Measurements from ENCODE around the gene ARID1B. TPM values are rescaled to one million over a fixed set of nuclear protein-coding genes. Genes with fewer than 3 reads are reported as not detected.

ARID1B gene
- polyA plus RNA-seq, 1 experiment, result 17.0 TPM

DNA sequence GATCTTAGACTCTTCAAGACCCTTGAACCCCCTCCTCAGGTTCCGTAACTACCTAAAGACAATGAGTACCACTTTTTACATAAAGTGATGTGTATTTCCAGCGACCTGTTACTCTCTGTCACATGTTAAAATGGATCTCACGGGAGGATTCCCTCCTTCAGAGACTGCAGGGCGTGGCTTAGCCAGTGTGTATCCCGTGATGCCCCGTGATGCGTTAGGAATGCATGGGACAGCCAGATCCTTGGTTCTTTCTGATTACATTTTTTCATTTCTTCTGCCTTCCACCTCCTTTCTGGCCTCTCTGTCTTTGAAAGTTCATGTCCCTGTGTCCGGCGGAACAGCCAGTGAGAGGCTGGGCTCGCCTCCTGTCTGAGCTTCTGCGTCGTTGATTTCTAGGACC, 390.7 kb downstream of the ARID1B start:
- H3K4me3 ChIP-seq (ENCODE audit: low read depth, low read length), result no peak overlapping the region
- CTCF ChIA-PET, result no interaction called here
- H3K27me3 ChIP-seq (ENCODE audit: control insufficient read depth, insufficient read depth, low read length), result no peaks in the 10 kb centered on the region
- POLR2A ChIA-PET, result no interaction called here
- no peaks in the 10 kb centered on the region; the same call in 1 of the 2 replicates for H3K36me3 ChIP-seq (ENCODE audit: control insufficient read depth, insufficient read depth, low read length)
- DNase-seq (ENCODE audit: low read depth), result no peak
- TF ChIP-seq, protein P1, sequence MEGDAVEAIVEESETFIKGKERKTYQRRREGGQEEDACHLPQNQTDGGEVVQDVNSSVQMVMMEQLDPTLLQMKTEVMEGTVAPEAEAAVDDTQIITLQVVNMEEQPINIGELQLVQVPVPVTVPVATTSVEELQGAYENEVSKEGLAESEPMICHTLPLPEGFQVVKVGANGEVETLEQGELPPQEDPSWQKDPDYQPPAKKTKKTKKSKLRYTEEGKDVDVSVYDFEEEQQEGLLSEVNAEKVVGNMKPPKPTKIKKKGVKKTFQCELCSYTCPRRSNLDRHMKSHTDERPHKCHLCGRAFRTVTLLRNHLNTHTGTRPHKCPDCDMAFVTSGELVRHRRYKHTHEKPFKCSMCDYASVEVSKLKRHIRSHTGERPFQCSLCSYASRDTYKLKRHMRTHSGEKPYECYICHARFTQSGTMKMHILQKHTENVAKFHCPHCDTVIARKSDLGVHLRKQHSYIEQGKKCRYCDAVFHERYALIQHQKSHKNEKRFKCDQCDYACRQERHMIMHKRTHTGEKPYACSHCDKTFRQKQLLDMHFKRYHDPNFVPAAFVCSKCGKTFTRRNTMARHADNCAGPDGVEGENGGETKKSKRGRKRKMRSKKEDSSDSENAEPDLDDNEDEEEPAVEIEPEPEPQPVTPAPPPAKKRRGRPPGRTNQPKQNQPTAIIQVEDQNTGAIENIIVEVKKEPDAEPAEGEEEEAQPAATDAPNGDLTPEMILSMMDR (IDR thresholded peaks at IDR 0.05; ENCODE audit: insufficient read depth, low read depth, low read length), result no peak

- DNase-seq (ENCODE audit: low read depth), result no peak
- H3K4me3 ChIP-seq (ENCODE audit: low read depth, low read length), result no peak overlapping the region
- ChIA-PET CTCF (no interaction called here), POLR2A (no interaction called here)
- no peaks in the 10 kb centered on the region for H3K27me3 ChIP-seq (ENCODE audit: control insufficient read depth, insufficient read depth, low read length)
- TF ChIP-seq, protein P1 (IDR thresholded peaks at IDR 0.05; ENCODE audit: insufficient read depth, low read depth, low read length), result no peak
- no peaks in the 10 kb centered on the region for H3K36me3 ChIP-seq (ENCODE audit: control insufficient read depth, insufficient read depth, low read length)
Observed at GRCh38 chr6:157168471-157168870, 391.3 kb downstream of the ARID1B start.

GRCh38 chr6:157169226-157169625, 392.0 kb downstream of the ARID1B start:
- ChIA-PET CTCF (interaction anchor here (0.7 kb wide), 1 partner anchor 10 kb away, joined by 3 read pairs; no protein-coding TSS in a partner anchor), POLR2A (no interaction called here)
- H3K27me3 ChIP-seq (ENCODE audit: control insufficient read depth, insufficient read depth, low read length), result no peaks in the 10 kb centered on the region
- H3K36me3 ChIP-seq (ENCODE audit: control insufficient read depth, insufficient read depth, low read length), result peaks cover under 1% of the 10 kb centered on the region; the same call in 1 of the 2 replicates
- no peak for DNase-seq (ENCODE audit: low read depth)
- TF ChIP-seq, protein P1 (IDR thresholded peaks at IDR 0.05; ENCODE audit: insufficient read depth, low read depth, low read length), result no peak
- no peak overlapping the region for H3K4me3 ChIP-seq (ENCODE audit: low read depth, low read length)

GRCh38 chr6:157169656-157170055, 392.5 kb downstream of the ARID1B start:
- DNase-seq (ENCODE audit: low read depth), result no peak
- CTCF ChIA-PET, result interaction anchor here (0.7 kb wide), 1 partner anchor 10 kb away, joined by 3 read pairs; no protein-coding TSS in a partner anchor

GRCh38 chr6:157170535-157170934, 393.4 kb downstream of the ARID1B start:
- Histone ChIP-seq H3K27me3 (ENCODE audit: control insufficient read depth, insufficient read depth, low read length) (no peaks in the 10 kb centered on the region), H3K4me3 (ENCODE audit: low read depth, low read length) (no peak overlapping the region), H3K36me3 (ENCODE audit: control insufficient read depth, insufficient read depth, low read length) (peaks cover 2% of the 10 kb centered on the region; the same call in 1 of the 2 replicates)
- ChIA-PET CTCF (no interaction called here), POLR2A (no interaction called here)
- no peak for DNase-seq (ENCODE audit: low read depth)
- TF ChIP-seq, protein P1 (IDR thresholded peaks at IDR 0.05; ENCODE audit: insufficient read depth, low read depth, low read length), result no peak

More at GRCh38 chr6:157169656-157170055, 392.5 kb downstream of the ARID1B start:
- Histone ChIP-seq H3K27me3 (ENCODE audit: control insufficient read depth, insufficient read depth, low read length) (no peaks in the 10 kb centered on the region), H3K4me3 (ENCODE audit: low read depth, low read length) (no peak overlapping the region), H3K36me3 (ENCODE audit: control insufficient read depth, insufficient read depth, low read length) (peaks cover 2% of the 10 kb centered on the region; the same call in 1 of the 2 replicates)
- TF ChIP-seq, protein P1 (IDR thresholded peaks at IDR 0.05; ENCODE audit: insufficient read depth, low read depth, low read length), result no peak
- POLR2A ChIA-PET, result no interaction called here

All from BJ (cell line).